ENCODE results near the gene C1orf198.

C1orf198 gene

DNA sequence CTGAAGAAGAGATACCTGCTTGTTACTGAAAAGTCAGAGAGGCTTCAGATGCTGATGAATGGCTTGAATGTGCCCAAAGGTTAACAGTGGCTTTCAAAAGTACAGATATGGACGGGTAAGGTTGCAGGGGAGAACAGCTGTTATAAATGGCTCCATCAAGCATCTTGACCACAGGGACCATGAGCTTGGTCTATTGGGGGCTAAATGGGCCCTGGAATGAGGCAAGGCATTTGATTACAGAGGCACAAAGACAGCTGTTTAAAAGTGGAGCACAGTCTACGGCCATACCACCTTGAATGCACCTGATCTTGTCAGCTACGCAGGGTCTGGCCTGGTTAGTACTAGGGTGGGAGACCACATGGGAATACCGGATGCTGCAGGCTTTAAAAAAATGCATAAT lies 48.3 kb downstream of the C1orf198 start:
- TF ChIP-seq, protein P1, sequence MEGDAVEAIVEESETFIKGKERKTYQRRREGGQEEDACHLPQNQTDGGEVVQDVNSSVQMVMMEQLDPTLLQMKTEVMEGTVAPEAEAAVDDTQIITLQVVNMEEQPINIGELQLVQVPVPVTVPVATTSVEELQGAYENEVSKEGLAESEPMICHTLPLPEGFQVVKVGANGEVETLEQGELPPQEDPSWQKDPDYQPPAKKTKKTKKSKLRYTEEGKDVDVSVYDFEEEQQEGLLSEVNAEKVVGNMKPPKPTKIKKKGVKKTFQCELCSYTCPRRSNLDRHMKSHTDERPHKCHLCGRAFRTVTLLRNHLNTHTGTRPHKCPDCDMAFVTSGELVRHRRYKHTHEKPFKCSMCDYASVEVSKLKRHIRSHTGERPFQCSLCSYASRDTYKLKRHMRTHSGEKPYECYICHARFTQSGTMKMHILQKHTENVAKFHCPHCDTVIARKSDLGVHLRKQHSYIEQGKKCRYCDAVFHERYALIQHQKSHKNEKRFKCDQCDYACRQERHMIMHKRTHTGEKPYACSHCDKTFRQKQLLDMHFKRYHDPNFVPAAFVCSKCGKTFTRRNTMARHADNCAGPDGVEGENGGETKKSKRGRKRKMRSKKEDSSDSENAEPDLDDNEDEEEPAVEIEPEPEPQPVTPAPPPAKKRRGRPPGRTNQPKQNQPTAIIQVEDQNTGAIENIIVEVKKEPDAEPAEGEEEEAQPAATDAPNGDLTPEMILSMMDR (conservative IDR thresholded peaks at IDR 0.05): no peak
- TF ChIP-seq ZFX (IDR thresholded peaks at IDR 0.05): no peak
- no peak overlapping the region for H3K27ac ChIP-seq

GRCh38 chr1:230818901-230819300 lies 49.4 kb downstream of the C1orf198 start:
- TF ChIP-seq, protein P1 (conservative IDR thresholded peaks at IDR 0.05): no peak
- TF ChIP-seq ZFX (IDR thresholded peaks at IDR 0.05): no peak
- no peak overlapping the region for H3K27ac ChIP-seq

GRCh38 chr1:230818367-230818766 lies 50.0 kb downstream of the C1orf198 start:
- TF ChIP-seq, protein P1 (conservative IDR thresholded peaks at IDR 0.05): no peak
- TF ChIP-seq ZFX (IDR thresholded peaks at IDR 0.05): no peak
- H3K27ac ChIP-seq: no peak overlapping the region

DNA sequence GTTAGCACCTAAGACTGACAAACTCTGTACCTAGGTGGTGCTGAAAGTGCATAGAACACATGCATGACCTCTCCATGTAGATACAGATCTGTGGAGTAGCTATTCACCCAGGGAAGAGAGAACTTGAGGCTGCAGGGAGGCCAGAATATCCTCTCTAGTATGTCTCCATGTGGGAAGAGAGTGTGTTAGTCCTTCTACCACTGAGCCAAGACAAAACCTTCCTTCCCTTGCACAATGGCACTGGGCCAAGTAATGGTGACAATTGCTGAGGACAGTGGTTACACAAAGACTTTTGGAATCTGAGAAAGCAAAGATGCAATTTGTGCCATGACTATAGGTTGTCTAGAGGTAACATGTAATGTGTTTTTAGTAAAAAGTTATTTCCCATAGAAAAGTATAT lies 52.3 kb downstream of the C1orf198 start:
- H3K27ac ChIP-seq: no peak overlapping the region
- TF ChIP-seq, protein P1 (conservative IDR thresholded peaks at IDR 0.05): no peak
- TF ChIP-seq ZFX (IDR thresholded peaks at IDR 0.05): no peak

DNA sequence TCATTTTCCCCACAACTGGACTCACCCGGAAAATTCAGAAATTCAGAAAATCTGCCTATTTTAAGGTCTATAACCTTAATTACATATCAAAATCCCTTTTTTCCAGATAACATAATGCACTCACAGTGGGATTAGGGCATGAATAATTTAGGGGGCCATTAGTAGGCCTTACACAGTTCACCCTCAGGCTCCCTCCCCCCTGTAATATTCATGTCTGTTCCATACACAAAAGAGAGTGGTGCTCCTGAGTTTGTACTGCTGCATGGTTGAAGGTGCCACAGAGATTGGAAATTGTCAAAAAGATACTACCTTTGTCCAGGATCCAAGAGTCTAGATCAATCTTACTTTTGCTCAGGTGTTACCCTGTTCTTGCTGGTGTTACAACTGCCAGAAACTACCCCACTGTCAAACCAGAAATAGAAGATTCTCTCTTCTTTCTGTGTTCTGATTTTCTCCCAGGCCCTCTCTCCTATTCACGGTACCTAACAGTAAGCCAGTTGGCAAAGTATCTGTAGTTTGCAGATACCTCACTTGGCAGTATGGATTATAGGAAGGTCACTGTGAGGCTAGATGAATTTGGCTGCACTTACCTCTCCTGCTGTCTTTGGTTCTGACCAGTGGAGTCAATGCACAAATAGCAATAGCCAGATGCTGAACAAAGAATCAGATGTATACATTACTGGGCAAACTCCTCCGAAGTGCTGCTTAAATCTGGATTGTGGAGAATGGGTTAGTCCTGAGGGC lies 53.2 kb downstream of the C1orf198 start:
- H3K27ac ChIP-seq: no peak overlapping the region
- no peak for TF ChIP-seq ZFX (IDR thresholded peaks at IDR 0.05)

DNA sequence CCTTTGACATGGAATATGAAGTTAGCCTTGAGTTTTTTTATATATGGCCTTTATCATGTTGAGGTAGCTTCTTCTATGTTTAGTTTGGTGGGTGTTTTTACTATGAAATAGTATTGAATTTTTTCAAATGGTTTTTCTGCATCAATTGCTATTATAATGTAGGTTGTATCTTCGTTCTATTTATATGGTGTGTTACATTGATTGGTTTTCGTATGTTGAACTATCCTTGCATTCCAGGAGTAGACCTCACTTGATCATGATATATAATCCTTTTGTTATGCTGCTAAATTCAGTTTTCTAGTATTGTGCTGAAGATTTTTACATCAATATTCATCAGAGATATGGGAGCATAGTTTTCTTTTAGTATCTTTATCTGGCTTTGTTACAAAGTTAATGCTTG lies 55.8 kb downstream of the C1orf198 start:
- no peak overlapping the region for H3K27ac ChIP-seq
- TF ChIP-seq ZFX (IDR thresholded peaks at IDR 0.05): no peak
- TF ChIP-seq, protein P1 (conservative IDR thresholded peaks at IDR 0.05): no peak

- no peak overlapping the region for H3K27ac ChIP-seq
- TF ChIP-seq, protein P1 (conservative IDR thresholded peaks at IDR 0.05): no peak
- no peak for TF ChIP-seq ZFX (IDR thresholded peaks at IDR 0.05)
Measured at GRCh38 chr1:230809256-230809990, 58.9 kb downstream of the C1orf198 start.

Measured in C4-2B (cell line).